ENCODE results near the gene CDH16. TPM values are rescaled to one million over a fixed set of nuclear protein-coding genes. Genes with fewer than 3 reads are reported as not detected.
"Not testable (repeated sequence)": the region's sequence is repeated elsewhere in the genome, so short reads cannot be mapped to it uniquely, and the experiment has no call there.

CDH16 gene
- total and polyA plus RNA-seq, 2 donors = not detected

- no peaks in the 10 kb centered on the region for H3K36me3 ChIP-seq (ENCODE audit: insufficient read depth)
- WGBS = 95% methylated on average over 16 of the region's 16 CpGs
- H3K4me3 ChIP-seq (ENCODE audit: low read depth, low read length) = no peak overlapping the region
- no peaks in the 10 kb centered on the region for H3K4me1 ChIP-seq (ENCODE audit: insufficient read depth)
- no peak for DNase-seq (ENCODE audit: extremely low spot score)
- H3K27ac ChIP-seq (ENCODE audit: low read depth) = no peak overlapping the region
These were observed 21.6 kb upstream of the CDH16 start for GRCh38 chr16:66940236-66940635.

GRCh38 chr16:66939366-66939765 is 20.7 kb upstream of the CDH16 start:
- no peak for DNase-seq (ENCODE audit: extremely low spot score)
- H3K27ac ChIP-seq (ENCODE audit: low read depth) = no peak overlapping the region
- H3K4me1 ChIP-seq (ENCODE audit: insufficient read depth) = no peaks in the 10 kb centered on the region
- H3K4me3 ChIP-seq (ENCODE audit: low read depth, low read length) = no peak overlapping the region
- H3K36me3 ChIP-seq (ENCODE audit: insufficient read depth) = no peaks in the 10 kb centered on the region

- Histone ChIP-seq H3K4me3 (ENCODE audit: low read depth, low read length) (no peak overlapping the region), H3K36me3 (ENCODE audit: insufficient read depth) (no peaks in the 10 kb centered on the region), H3K27ac (ENCODE audit: low read depth) (no peak overlapping the region), H3K4me1 (ENCODE audit: insufficient read depth) (no peaks in the 10 kb centered on the region)
- 90% methylated on average over 10 of the region's 10 CpGs for WGBS
- DNase-seq (ENCODE audit: extremely low spot score) = no peak
These were observed 19.1 kb upstream of the CDH16 start for GRCh38 chr16:66937725-66938337.

- WGBS = 93% methylated on average over 4 of the region's 4 CpGs
- no peak overlapping the region for H3K27ac ChIP-seq (ENCODE audit: low read depth)
- DNase-seq (ENCODE audit: extremely low spot score) = no peak
- no peaks in the 10 kb centered on the region for H3K4me1 ChIP-seq (ENCODE audit: insufficient read depth)
- no peak overlapping the region for H3K4me3 ChIP-seq (ENCODE audit: low read depth, low read length)
- H3K36me3 ChIP-seq (ENCODE audit: insufficient read depth) = no peaks in the 10 kb centered on the region
These were observed 18.3 kb upstream of the CDH16 start for GRCh38 chr16:66936889-66937554.

- no peak overlapping the region for H3K4me3 ChIP-seq (ENCODE audit: low read depth, low read length)
- 91% methylated on average over 6 of the region's 6 CpGs for WGBS
- H3K27ac ChIP-seq (ENCODE audit: low read depth) = no peak overlapping the region
- no peak for DNase-seq (ENCODE audit: extremely low spot score)
- no peaks in the 10 kb centered on the region for H3K36me3 ChIP-seq (ENCODE audit: insufficient read depth)
- H3K4me1 ChIP-seq (ENCODE audit: insufficient read depth) = no peaks in the 10 kb centered on the region
These were observed 17.8 kb upstream of the CDH16 start for GRCh38 chr16:66936462-66936861.

- H3K4me3 ChIP-seq (ENCODE audit: low read depth, low read length) = peak within 1 kb of the TSS; percentile 83
- no peak for DNase-seq (ENCODE audit: extremely low spot score)
- H3K27ac ChIP-seq (ENCODE audit: low read depth) = peak within 1 kb of the TSS; percentile 92
- no peaks in the 10 kb centered on the region for H3K4me1 ChIP-seq (ENCODE audit: insufficient read depth)
- 22% methylated on average over 44 of the region's 44 CpGs for WGBS
- H3K36me3 ChIP-seq (ENCODE audit: insufficient read depth) = no peaks in the 10 kb centered on the region
These were observed 16.8 kb upstream of the CDH16 start, which contains the start of gene CES2 for GRCh38 chr16:66935314-66936011. CES2 (plus strand) TSS chr16:66935516; CDS start chr16:66935636, 120 bp downstream.

GRCh38 chr16:66934839-66935313 is 16.2 kb upstream of the CDH16 start:
- H3K36me3 ChIP-seq (ENCODE audit: insufficient read depth); H3K4me1 ChIP-seq (ENCODE audit: insufficient read depth); H3K27ac ChIP-seq (ENCODE audit: low read depth); DNase-seq (ENCODE audit: extremely low spot score): not testable (repeated sequence)
- WGBS = under 1% methylated on average over 20 of the region's 24 CpGs
- peak overlapping the region; percentile 83 for H3K4me3 ChIP-seq (ENCODE audit: low read depth, low read length)

GRCh38 chr16:66934138-66934838 is 15.6 kb upstream of the CDH16 start, which contains the start of gene CIAO2B:
CIAO2B (minus strand) TSS chr16:66934402; CDS start chr16:66934364, 38 bp downstream.
- DNase-seq (ENCODE audit: extremely low spot score) = peak; percentile 65
- Histone ChIP-seq H3K4me1 (ENCODE audit: insufficient read depth) (no peaks in the 10 kb centered on the region), H3K4me3 (ENCODE audit: low read depth, low read length) (peak within 1 kb of the TSS; percentile 83), H3K27ac (ENCODE audit: low read depth) (peak within 1 kb of the TSS; percentile 92), H3K36me3 (ENCODE audit: insufficient read depth) (no peaks in the 10 kb centered on the region)
- WGBS = under 1% methylated on average over 76 of the region's 76 CpGs

GRCh38 chr16:66933776-66934137 is 15.1 kb upstream of the CDH16 start:
- H3K4me3 ChIP-seq (ENCODE audit: low read depth, low read length) = peak overlapping the region; percentile 83
- H3K27ac ChIP-seq (ENCODE audit: low read depth) = peak overlapping the region; percentile 83
- H3K36me3 ChIP-seq (ENCODE audit: insufficient read depth) = no peaks in the 10 kb centered on the region
- no peak for DNase-seq (ENCODE audit: extremely low spot score)
- WGBS = 2% methylated on average over 12 of the region's 12 CpGs
- H3K4me1 ChIP-seq (ENCODE audit: insufficient read depth) = no peaks in the 10 kb centered on the region

GRCh38 chr16:66932076-66932475 is 13.4 kb upstream of the CDH16 start:
- Histone ChIP-seq H3K27ac (ENCODE audit: low read depth) (no peak overlapping the region), H3K4me3 (ENCODE audit: low read depth, low read length) (no peak overlapping the region), H3K4me1 (ENCODE audit: insufficient read depth) (no peaks in the 10 kb centered on the region), H3K36me3 (ENCODE audit: insufficient read depth) (no peaks in the 10 kb centered on the region)
- WGBS = 84% methylated on average over 4 of the region's 4 CpGs
- no peak for DNase-seq (ENCODE audit: extremely low spot score)

- no peak overlapping the region for H3K4me3 ChIP-seq (ENCODE audit: low read depth, low read length)
- H3K4me1 ChIP-seq (ENCODE audit: insufficient read depth) = no peaks in the 10 kb centered on the region
- no peak for DNase-seq (ENCODE audit: extremely low spot score)
- H3K27ac ChIP-seq (ENCODE audit: low read depth) = no peak overlapping the region
- H3K36me3 ChIP-seq (ENCODE audit: insufficient read depth) = no peaks in the 10 kb centered on the region
- WGBS = 88% methylated on average over 2 of the region's 2 CpGs
These were observed 13.0 kb upstream of the CDH16 start for GRCh38 chr16:66931665-66932064.

- DNase-seq (ENCODE audit: extremely low spot score) = no peak
- H3K4me3 ChIP-seq (ENCODE audit: low read depth, low read length) = no peak overlapping the region
- no peaks in the 10 kb centered on the region for H3K36me3 ChIP-seq (ENCODE audit: insufficient read depth)
- H3K4me1 ChIP-seq (ENCODE audit: insufficient read depth) = no peaks in the 10 kb centered on the region
- WGBS = 54% methylated on average over 4 of the region's 4 CpGs
- no peak overlapping the region for H3K27ac ChIP-seq (ENCODE audit: low read depth)
These were observed 11.5 kb upstream of the CDH16 start for GRCh38 chr16:66930189-66930588.

GRCh38 chr16:66928702-66929388 is 10.2 kb upstream of the CDH16 start:
- no peaks in the 10 kb centered on the region for H3K36me3 ChIP-seq (ENCODE audit: insufficient read depth)
- no peak for DNase-seq (ENCODE audit: extremely low spot score)
- WGBS = 74% methylated on average over 10 of the region's 10 CpGs
- H3K27ac ChIP-seq (ENCODE audit: low read depth) = no peak overlapping the region
- no peak overlapping the region for H3K4me3 ChIP-seq (ENCODE audit: low read depth, low read length)
- no peaks in the 10 kb centered on the region for H3K4me1 ChIP-seq (ENCODE audit: insufficient read depth)

Data from urinary bladder (tissue), 4 donors.